Heart left ventricle (tissue), 16 donors: Measurements from ENCODE around the gene ITPRID2. TPM values are rescaled to one million over a fixed set of nuclear protein-coding genes. Genes with fewer than 3 reads are reported as not detected.

Source experiments
- ATAC-seq, 4 donors: fragments of 200-7000 bp; cut with Tn5 transposase; one replicate each; pipeline ENCODE4 v1.9.1; 2020 to 2022; ENCODE audit warnings: moderate library complexity in 4 of 4, mild to moderate bottlenecking in 3 of 4, moderate number of reproducible peaks in 1 of 4
- DNase-seq, 5 donors: peaks; one replicate each; pipeline ENCODE4 v3.0.0-alpha.2; 2020
- H3K27ac ChIP-seq, 12 donors: fragments of 200-600 bp; sonication (generic) in 4 of 12; one replicate each; pipeline versions ENCODE4 v1.5.0 to v1.8.0; 2016 to 2022; ENCODE audit warnings: mild to moderate bottlenecking in 2 of 12
- H3K27me3 ChIP-seq, 9 donors: fragments of 200-600 bp; sonication (generic) in 2 of 9; one replicate each; pipeline versions ENCODE4 v1.5.1 to v1.8.0; 2016 to 2022; ENCODE audit warnings: mild to moderate bottlenecking in 3 of 9
- H3K36me3 ChIP-seq, 9 donors: fragments of 200-600 bp; sonication (generic) in 2 of 9; one replicate each; pipeline versions ENCODE4 v1.5.0 to v1.8.0; 2018 to 2022; ENCODE audit warnings: mild to moderate bottlenecking in 2 of 9
- H3K4me1 ChIP-seq, 12 donors: fragments of 200-600 bp; sonication (generic) in 4 of 12; one replicate each; pipeline versions ENCODE4 v1.5.0 to v1.8.0; 2016 to 2022; ENCODE audit warnings: mild to moderate bottlenecking in 3 of 12
- H3K4me3 ChIP-seq, 12 donors: fragments of 200-600 bp; sonication (generic) in 4 of 12; one replicate each; pipeline versions ENCODE4 v1.5.0 to v1.8.0; 2017 to 2022; ENCODE audit warnings: mild to moderate bottlenecking in 9 of 12, moderate library complexity in 4 of 12
- H3K9me3 ChIP-seq, 12 donors: fragments of 200-600 bp; sonication (generic) in 4 of 12; one replicate each; pipeline versions ENCODE4 v1.5.0 to v1.8.0; 2016 to 2022; ENCODE audit warnings: mild to moderate bottlenecking in 1 of 12
- CTCF ChIP-seq, 12 donors: fragments of 200-600 bp; sonication (generic) in 4 of 12; IDR thresholded peaks; one replicate each; pipeline versions ENCODE4 v1.5.0 to v1.8.0; 2018 to 2022; ENCODE audit warnings: antibody characterized with exemption in 12 of 12, mild to moderate bottlenecking in 5 of 12
- POLR2A ChIP-seq, 2 donors: fragments of 450-650 bp; IDR thresholded peaks; one replicate each; pipeline ENCODE4 v1.6.1; 2017; ENCODE audit warnings: antibody characterized with exemption in 2 of 2, mild to moderate bottlenecking in 2 of 2, moderate library complexity in 2 of 2
- whole genome bisulfite sequencing, 4 donors: extraction: QIAGEN DNeasy Blood & Tissue Kit in 2 of 4; methylation state at CpG; one replicate each; pipeline versions ENCODE4 v1.1.5 to v1.1.7; 2013 to 2018; 5-methylcytosine and 5-hydroxymethylcytosine counted together
- intact Hi-C, 10 donors: fragments of 100-400 bp; cut with DNase I; formaldehyde crosslinking; loops; one replicate each; pipeline versions ENCODE4 v1.11.1 to v1.14.2; 2022
- polyA plus RNA-seq, 2 donors: library from polyadenylated mRNA; stranded (reverse); fragments of 200-250 nt; gene quantifications; one replicate each; pipeline ENCODE4 v1.2.3, GENCODE V29; 2013
- total RNA-seq, 9 donors: library from RNA; depleted of rRNA in 2 of 9; stranded (reverse); fragments of >200 nt in 2 of 9; fragmentation: NEBNext Ultra II Directional in 3 of 9; extraction: Animal tissue kit (Norgen Biotek cat#: 25700) in 3 of 9; gene quantifications; one replicate each; pipeline versions ENCODE4 v1.1.0 to v1.2.4, GENCODE V29; 2016 to 2023
- donor health status: ischemic (EF 13 %, LVEDD 7.1; RV severe dilation, severe dysfunction).
- donor health status: healthy with polysubstance abuse.
- donor health status: DM: no; HTN: yes; CAD: no.
- donor health status: DM: no; HTN: no; CAD: no.
- donor health status: ischemic (EF 25% LVEDD 6.9; RV normal size, moderate dysfunction).
- donor health status: ischemic (EF 25% LVEDD 5.7; RV mildly dilated, moderate dysfunction).
- donor health status: healthy.
- donor health status: DM: yes; HTN: yes; CAD: no.
- donor health status: ischemic (EF 35%, LVEDD 5.7; RV mildly dilated, moderate dysfunction).
- donor health status: nonischemic (EF 11% LVEDD 7.7; RV severe dilation, severe dysfunction).
- donor health status: DM: yes; HTN: yes; CAD: no.
- donor health status: PGD.
- donor health status: ischemic (EF 29% LVEDD 5.4; RV normal size, mild dysfunction).
- donor health status: nonischemic (EF 23%, LVEDD 6.1; RV moderate dilation, normal function).

The ITPRID2 gene
- total and polyA plus RNA-seq, 11 donors = 37.8 to 85.9 (median 59.3) TPM

DNA sequence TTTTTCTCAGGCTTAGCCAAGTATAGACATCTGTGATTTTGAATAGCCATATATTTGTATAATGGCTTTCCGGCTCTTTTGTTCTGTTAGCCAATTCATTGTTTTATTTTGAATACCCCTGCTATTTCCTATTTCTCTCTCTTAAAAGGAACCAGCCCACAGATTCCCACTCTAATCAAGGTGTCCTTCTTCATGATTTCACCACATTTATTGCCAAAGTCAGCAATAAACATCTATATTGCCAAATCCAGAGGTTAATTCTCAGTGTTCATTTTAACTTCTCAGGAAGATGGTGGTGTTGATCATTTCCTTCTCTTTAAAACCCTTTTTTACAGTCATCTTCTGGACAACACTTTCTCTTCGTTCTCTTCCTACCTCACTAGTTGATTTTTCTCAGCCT lies 13.1 kb upstream of the ITPRID2 start:
- H3K36me3 ChIP-seq = no peaks in the 10 kb centered on the region
- WGBS, 4 donors = 33 to 40% (median 35%) methylated on average over 2 of the region's 2 CpGs
- H3K27me3 ChIP-seq = no peaks in the 10 kb centered on the region
- no peak for ATAC-seq
- intact Hi-C loops = no loop called here
- H3K4me3 ChIP-seq = no peak overlapping the region
- DNase-seq = no peak
- no peak overlapping the region for H3K27ac ChIP-seq
- no peaks in the 10 kb centered on the region for H3K9me3 ChIP-seq
- H3K4me1 ChIP-seq = peaks cover 0 to 3% (median 0%) of the 10 kb centered on the region in 12 donors
- no peak for TF ChIP-seq CTCF (IDR thresholded peaks at IDR 0.05)
- no peak for TF ChIP-seq POLR2A (IDR thresholded peaks at IDR 0.05)

GRCh38 chr2:181879295-181879694 lies 12.2 kb upstream of the ITPRID2 start:
- TF ChIP-seq CTCF (IDR thresholded peaks at IDR 0.05) (no peak), POLR2A (IDR thresholded peaks at IDR 0.05) (no peak)
- H3K36me3 ChIP-seq = no peaks in the 10 kb centered on the region
- intact Hi-C loops = no loop called here
- ATAC-seq (no peak), DNase-seq (no peak)
- H3K4me3 ChIP-seq = no peak overlapping the region
- peaks cover 0 to 3% (median 0%) of the 10 kb centered on the region in 12 donors for H3K4me1 ChIP-seq
- 69 to 99% (median 92%) methylated on average over 2 of the region's 2 CpGs for WGBS, 4 donors
- H3K27ac ChIP-seq = no peak overlapping the region
- no peaks in the 10 kb centered on the region for H3K9me3 ChIP-seq
- no peaks in the 10 kb centered on the region for H3K27me3 ChIP-seq

GRCh38 chr2:181882246-181883020 lies 9.1 kb upstream of the ITPRID2 start:
- Histone ChIP-seq H3K9me3 (no peaks in the 10 kb centered on the region), H3K4me1 (peaks cover 0 to 5% (median 0%) of the 10 kb centered on the region in 12 donors), H3K27ac (no peak overlapping the region), H3K36me3 (no peaks in the 10 kb centered on the region), H3K27me3 (no peaks in the 10 kb centered on the region), H3K4me3 (no peak overlapping the region)
- 86 to 93% (median 91%) methylated on average over 4 of the region's 4 CpGs for WGBS, 4 donors
- TF ChIP-seq POLR2A (IDR thresholded peaks at IDR 0.05) = no peak
- TF ChIP-seq CTCF (IDR thresholded peaks at IDR 0.05) = no peak
- ATAC-seq = no peak
- intact Hi-C loops = loop anchor here in 1 of 10 donors (10.0 kb wide), 1 partner anchor 68 kb away; no protein-coding TSS in a partner anchor
- DNase-seq = no peak

- no peak for ATAC-seq
- TF ChIP-seq CTCF (IDR thresholded peaks at IDR 0.05) (no peak), POLR2A (IDR thresholded peaks at IDR 0.05) (no peak)
- WGBS, 4 donors = 28 to 39% (median 35%) methylated on average over 1 of the region's 1 CpG
- Histone ChIP-seq H3K9me3 (no peaks in the 10 kb centered on the region), H3K27me3 (no peaks in the 10 kb centered on the region), H3K27ac (no peak overlapping the region), H3K4me1 (peaks cover 0 to 5% (median 0%) of the 10 kb centered on the region in 12 donors), H3K36me3 (no peaks in the 10 kb centered on the region), H3K4me3 (no peak overlapping the region)
- intact Hi-C loops = loop anchor here in 1 of 10 donors (10.0 kb wide), 1 partner anchor 70 kb away; no protein-coding TSS in a partner anchor
- DNase-seq = no peak
Observed at GRCh38 chr2:181884601-181885000, 6.9 kb upstream of the ITPRID2 start.
